H1 (cell line): ENCODE data around the gene PDE9A. TPM values are rescaled to one million over a fixed set of nuclear protein-coding genes. Genes with fewer than 3 reads are reported as not detected.

ENCODE experiments used
- TAF7 ChIP-seq: optimal IDR thresholded peaks from 2 replicates; pipeline ENCODE3; 2011; ENCODE audit warnings: low read depth, mild to moderate bottlenecking, inconsistent platforms, low read length, moderate library complexity, borderline replicate concordance
- polyA plus RNA-seq, 7 experiments: library from polyadenylated mRNA; depleted of rRNA in 3 of 7; stranded (reverse) in 5 of 7; unstranded in 2 of 7; fragments of >200 nt in 5 of 7; fragments of 200-250 nt in 2 of 7; gene quantifications; 1 replicate in 5 of 7; 2 replicates in 1 of 7; 4 replicates in 1 of 7; pipeline versions ENCODE4 v1.2.1 to v1.2.3, GENCODE V29; 2011 to 2013; ENCODE audit warnings: missing spikeins in 2 of 7, mixed read lengths in 2 of 7
- total RNA-seq: library from RNA; stranded (reverse); fragmentation: NEBNext Ultra II Directional; extraction: Animal tissue kit (Norgen Biotek cat#: 25700); gene quantifications from 2 replicates; pipeline ENCODE4 v1.2.1, GENCODE V29; 2021

Gene PDE9A
- total and polyA plus RNA-seq, 2 of the 8 experiments (the other 6 are each of a cell fraction or from before 2014, with no cell fraction given): 39.2 to 45.9 TPM

GRCh38 chr21:42765656-42766055 lies 112.2 kb downstream of the PDE9A start (continued):
- no peak for TF ChIP-seq TAF7
